Activated naive CD4-positive, alpha-beta T cell treated with Interleukin-2 at 50 U/mL for 16 hours (primary cell): ENCODE data around the gene RFXANK.

Experiments used
- DNase-seq: peaks from one replicate; pipeline ENCODE4 v3.0.0-alpha.2; 2020

RFXANK gene

GRCh38 chr19:19234220-19234816, 42.3 kb downstream of the RFXANK start:
- DNase-seq = no peak

- no peak for DNase-seq
Observed at GRCh38 chr19:19236173-19236572, 44.1 kb downstream of the RFXANK start.

GRCh38 chr19:19238126-19238894, 46.3 kb downstream of the RFXANK start:
- no peak for DNase-seq

- no peak for DNase-seq
Observed at GRCh38 chr19:19239675-19240074, 47.6 kb downstream of the RFXANK start.

GRCh38 chr19:19240476-19240875, 48.4 kb downstream of the RFXANK start:
- no peak for DNase-seq

GRCh38 chr19:19250196-19250801, 58.2 kb downstream of the RFXANK start:
- DNase-seq = no peak
